NCI-H2196 treated with DMSO at 0.1 percent for 48 hours (cell line): ENCODE measurements around the gene PPIL4.
"Not testable (repeated sequence)": the region's sequence is repeated elsewhere in the genome, so short reads cannot be mapped to it uniquely, and the experiment has no call there.

Source experiments
- DNase-seq: peaks from one replicate; lab custom pipeline; 2025; ENCODE audit not compliant: unreplicated experiment; lab: John Stamatoyannopoulos, UW

Gene PPIL4

GRCh38 chr6:149462712-149463111 is 83.1 kb downstream of the PPIL4 start:
- DNase-seq, result not testable (repeated sequence)

- DNase-seq, result no peak
Observed at GRCh38 chr6:149461670-149462069, 84.2 kb downstream of the PPIL4 start.

- DNase-seq, result not testable (repeated sequence)
Observed at GRCh38 chr6:149460249-149460648, 85.6 kb downstream of the PPIL4 start.

- no peak for DNase-seq
Observed at GRCh38 chr6:149459761-149460160, 86.1 kb downstream of the PPIL4 start.

- no peak for DNase-seq
Observed at GRCh38 chr6:149458806-149459205, 87.0 kb downstream of the PPIL4 start.

GRCh38 chr6:149458196-149458595 is 87.6 kb downstream of the PPIL4 start:
- no peak for DNase-seq

GRCh38 chr6:149457316-149457884 is 88.4 kb downstream of the PPIL4 start:
- DNase-seq, result peak; percentile 12

- no peak for DNase-seq
Observed at GRCh38 chr6:149456311-149457021, 89.4 kb downstream of the PPIL4 start.

- DNase-seq, result no peak
Observed at GRCh38 chr6:149455031-149455732, 90.7 kb downstream of the PPIL4 start.
